Activated T-cell treated with anti-CD3 and anti-CD28 coated beads for 1 hour (primary cell): ENCODE results near the gene HSD17B3.
"Not testable (repeated sequence)": the region's sequence is repeated elsewhere in the genome, so short reads cannot be mapped to it uniquely, and the experiment has no call there.

Source experiments
- DNase-seq: peaks from one replicate; pipeline ENCODE4 v3.0.0-alpha.2; 2020; ENCODE audit warnings: low read depth

HSD17B3 gene

GRCh38 chr9:96193236-96193755 is 108.7 kb downstream of the HSD17B3 start:
- DNase-seq = no peak

GRCh38 chr9:96192710-96193109 is 109.3 kb downstream of the HSD17B3 start:
- DNase-seq = no peak

GRCh38 chr9:96189995-96190394 is 112.0 kb downstream of the HSD17B3 start:
- no peak for DNase-seq

- DNase-seq = not testable (repeated sequence)
These were observed 112.4 kb downstream of the HSD17B3 start for GRCh38 chr9:96189581-96189980.

- no peak for DNase-seq
These were observed 113.4 kb downstream of the HSD17B3 start for GRCh38 chr9:96188571-96188970.

GRCh38 chr9:96187151-96187555 is 114.8 kb downstream of the HSD17B3 start:
- no peak for DNase-seq

GRCh38 chr9:96186591-96187011 is 115.4 kb downstream of the HSD17B3 start:
- no peak for DNase-seq

GRCh38 chr9:96185518-96186156 is 116.3 kb downstream of the HSD17B3 start:
- no peak for DNase-seq
